ENCODE results near the gene PTPRQ. TPM values are rescaled to one million over a fixed set of nuclear protein-coding genes. Genes with fewer than 3 reads are reported as not detected.
A peak's percentile ranks its signal among the peaks of the same experiment; 100 is the strongest.

The PTPRQ gene
- total and polyA plus RNA-seq, 2 of the 8 experiments (the other 6 are each of a cell fraction or from before 2014, with no cell fraction given) = not detected

DNA sequence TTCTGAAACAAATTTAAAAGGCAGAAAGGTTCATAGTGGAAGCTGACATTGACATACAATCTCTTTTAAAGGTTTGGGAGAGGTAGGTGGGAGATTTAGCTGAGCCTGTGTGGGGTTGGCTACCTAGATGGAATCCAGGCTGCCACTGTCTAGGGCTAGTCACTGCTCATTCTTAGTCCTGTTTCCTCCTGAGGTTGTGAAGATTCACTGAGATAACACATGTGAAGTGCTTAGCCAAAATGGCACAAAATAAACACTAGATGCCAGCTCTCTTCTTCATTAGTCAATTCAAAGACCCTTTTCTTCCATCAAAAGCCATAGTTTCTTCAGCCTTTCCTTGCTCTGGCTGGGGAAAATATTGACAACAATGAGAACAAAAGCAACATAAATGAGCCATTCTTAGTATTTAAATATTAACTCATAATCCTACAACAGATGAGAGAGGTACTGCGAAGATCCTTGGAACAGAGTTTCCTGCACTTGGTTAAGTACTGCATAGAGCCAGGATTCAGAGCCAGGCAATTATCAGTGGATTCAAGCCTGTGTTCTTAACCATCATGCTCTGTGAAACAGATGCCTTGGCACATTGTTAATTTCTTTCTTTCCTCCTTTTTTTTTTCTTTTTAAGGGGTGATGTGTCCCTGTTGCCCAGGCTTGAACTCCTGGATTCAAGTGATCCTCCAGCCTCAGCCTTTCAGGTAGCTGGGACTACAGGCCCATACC is 266.9 kb downstream of the PTPRQ start:
- Histone ChIP-seq H2AFZ (ENCODE audit: low read length) (no peak overlapping the region), H2BK120ac (replicated peaks; ENCODE audit: low read depth, low read length) (no peak overlapping the region), H3K79me2 (ENCODE audit: control insufficient read depth in 1 of 2, insufficient read depth in 2 of 2, low read length in 2 of 2) (no peaks in the 10 kb centered on the region), H2BK5ac (ENCODE audit: low read depth, low read length) (no peak overlapping the region), H4K20me1 (replicated peaks in 1 of 2; ENCODE audit: control insufficient read depth in 1 of 2, insufficient read depth in 2 of 2, low read length in 2 of 2) (peaks cover 0 to 2% of the 10 kb centered on the region in 2 experiments), H4K5ac (ENCODE audit: insufficient read length, low read depth, low read length) (no peak overlapping the region), H3K23ac (ENCODE audit: insufficient read length) (no peak overlapping the region), H2BK15ac (ENCODE audit: low read length) (no peak overlapping the region), H3K4me3 (ENCODE audit: extremely low read depth in 1 of 4, insufficient read depth in 2 of 4, low read depth in 3 of 4, low read length in 4 of 4) (peak overlapping the region in 1 of 4 experiments; percentile 54; a peak in 3 of 8 replicates), H2BK12ac (ENCODE audit: low read depth, low read length) (no peak overlapping the region), H3K79me1 (ENCODE audit: low read depth, low read length) (no peaks in the 10 kb centered on the region), H3K9ac (replicated peaks in 1 of 4; ENCODE audit: extremely low read depth in 1 of 4, low read depth in 3 of 4, low read length in 3 of 4) (no peak overlapping the region), H3K27me3 (replicated peaks in 1 of 4; ENCODE audit: control insufficient read depth in 3 of 4, extremely low read depth in 1 of 4, insufficient read depth in 3 of 4, low read length in 3 of 4) (peaks cover 33 to 56% (median 53%) of the 10 kb centered on the region in 4 experiments), H3K23me2 (ENCODE audit: low read depth, low read length) (peaks cover 14% of the 10 kb centered on the region), H4K91ac (replicated peaks; ENCODE audit: insufficient read length, low read length) (no peak overlapping the region), H4K8ac (ENCODE audit: extremely low read depth, insufficient read depth, low read length) (no peak overlapping the region), H3K27ac (ENCODE audit: low read depth, low read length) (no peak overlapping the region), H2BK20ac (ENCODE audit: low read length) (no peak overlapping the region), H3K4ac (replicated peaks; ENCODE audit: insufficient read length, low read depth, low read length) (no peak overlapping the region), H3K18ac (ENCODE audit: extremely low read depth, low read length) (no peak overlapping the region), H2AK5ac (ENCODE audit: low read depth, low read length) (no peak overlapping the region), H3K36me3 (ENCODE audit: control insufficient read depth in 2 of 4, insufficient read depth in 4 of 4, low read length in 3 of 4) (no peaks in the 10 kb centered on the region), H3K4me2 (ENCODE audit: insufficient read depth in 1 of 2, low read depth in 2 of 2, low read length in 2 of 2) (peak overlapping the region; percentile 70 to 94; a peak in 2 of 4 replicates), H3K14ac (ENCODE audit: insufficient read length) (no peak overlapping the region), H3K4me1 (replicated peaks in 1 of 4; ENCODE audit: control insufficient read depth in 3 of 4, insufficient read depth in 4 of 4, low read length in 3 of 4) (peaks cover 14 to 31% (median 25%) of the 10 kb centered on the region in 4 experiments), H3K56ac (replicated peaks; ENCODE audit: insufficient read length, low read depth, low read length) (no peak overlapping the region), H3K9me3 (ENCODE audit: insufficient read depth in 2 of 2, low read depth in 1 of 2, low read length in 1 of 2) (no peaks in the 10 kb centered on the region)
- POLR2A ChIA-PET (ENCODE audit: partially characterized antibody) = interaction anchor here (1.4 kb wide), 1 partner anchor 27 kb away, joined by 4 read pairs; no protein-coding TSS in a partner anchor
- 87% methylated on average over 1 of the region's 1 CpG; no CpG with 5 or more reads in 1 of the 2 experiments for WGBS, 2 experiments (ENCODE audit: extremely low coverage in 1 of 2, insufficient coverage in 1 of 2, insufficient read length in 1 of 2, insufficient replicate concordance in 2 of 2, low coverage in 1 of 2, low lambda C conversion rate in 2 of 2, missing lambda C conversion rate in 1 of 2)
- FAIRE-seq (no peak), DNase-seq (ENCODE audit: low read depth in 1 of 2, low spot score in 2 of 2) (no peak)
- CTCF ChIA-PET (ENCODE audit: partially characterized antibody) = interaction anchor here (0.6 to 2.6 kb wide), 40 partner anchors 10 to 740 kb away, joined by 3 to 10 read pairs (median 4); no protein-coding TSS in a partner anchor
- TF ChIP-seq, protein P1, sequence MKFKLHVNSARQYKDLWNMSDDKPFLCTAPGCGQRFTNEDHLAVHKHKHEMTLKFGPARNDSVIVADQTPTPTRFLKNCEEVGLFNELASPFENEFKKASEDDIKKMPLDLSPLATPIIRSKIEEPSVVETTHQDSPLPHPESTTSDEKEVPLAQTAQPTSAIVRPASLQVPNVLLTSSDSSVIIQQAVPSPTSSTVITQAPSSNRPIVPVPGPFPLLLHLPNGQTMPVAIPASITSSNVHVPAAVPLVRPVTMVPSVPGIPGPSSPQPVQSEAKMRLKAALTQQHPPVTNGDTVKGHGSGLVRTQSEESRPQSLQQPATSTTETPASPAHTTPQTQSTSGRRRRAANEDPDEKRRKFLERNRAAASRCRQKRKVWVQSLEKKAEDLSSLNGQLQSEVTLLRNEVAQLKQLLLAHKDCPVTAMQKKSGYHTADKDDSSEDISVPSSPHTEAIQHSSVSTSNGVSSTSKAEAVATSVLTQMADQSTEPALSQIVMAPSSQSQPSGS (IDR thresholded peaks at IDR 0.05; ENCODE audit: low read length) = no peak
- no peak for TF ChIP-seq CEBPB (IDR thresholded peaks at IDR 0.05; ENCODE audit: low read depth, low read length)
- TF ChIP-seq GTF2F1 (IDR thresholded peaks at IDR 0.05; ENCODE audit: borderline replicate concordance, low read depth, low read length) = no peak
- TF ChIP-seq CBX8 (IDR thresholded peaks at IDR 0.05; ENCODE audit: borderline replicate concordance, low read depth, low read length) = no peak
- TF ChIP-seq BACH1 (IDR thresholded peaks at IDR 0.05; ENCODE audit: low read length) = no peak
- TF ChIP-seq, protein P2, sequence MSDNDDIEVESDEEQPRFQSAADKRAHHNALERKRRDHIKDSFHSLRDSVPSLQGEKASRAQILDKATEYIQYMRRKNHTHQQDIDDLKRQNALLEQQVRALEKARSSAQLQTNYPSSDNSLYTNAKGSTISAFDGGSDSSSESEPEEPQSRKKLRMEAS (IDR thresholded peaks at IDR 0.05) = no peak
- TF ChIP-seq, protein P3, sequence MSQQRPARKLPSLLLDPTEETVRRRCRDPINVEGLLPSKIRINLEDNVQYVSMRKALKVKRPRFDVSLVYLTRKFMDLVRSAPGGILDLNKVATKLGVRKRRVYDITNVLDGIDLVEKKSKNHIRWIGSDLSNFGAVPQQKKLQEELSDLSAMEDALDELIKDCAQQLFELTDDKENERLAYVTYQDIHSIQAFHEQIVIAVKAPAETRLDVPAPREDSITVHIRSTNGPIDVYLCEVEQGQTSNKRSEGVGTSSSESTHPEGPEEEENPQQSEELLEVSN (IDR thresholded peaks at IDR 0.05) = no peak
- no peak for TF ChIP-seq CREB1 (IDR thresholded peaks at IDR 0.05)
- TF ChIP-seq EGR1 (IDR thresholded peaks at IDR 0.05; ENCODE audit: borderline replicate concordance, low read depth, low read length) = no peak
- TF ChIP-seq BCL11A (IDR thresholded peaks at IDR 0.05; ENCODE audit: low read depth in 2 of 2, low read length in 2 of 2) = no peak
- TF ChIP-seq SIRT6 (IDR thresholded peaks at IDR 0.05; ENCODE audit: low read length) = no peak

Measured in H1 (cell line).